IMR-90 (cell line): ENCODE data around the gene H1-8. TPM values are rescaled to one million over a fixed set of nuclear protein-coding genes. Genes with fewer than 3 reads are reported as not detected.

Source experiments
- ATAC-seq: fragments of 200-7000 bp; cut with Tn5 transposase; 2 replicates; pipeline ENCODE4 v1.9.1; 2020; ENCODE audit warnings: low read depth, mild to moderate bottlenecking, moderate library complexity
- BruUV-seq: library from RNA; stranded (reverse); fragments of 400-500 nt; replicated peaks from 2 replicates; lab custom pipeline; 2021; lab: Mats Ljungman, UMichigan
- CTCF ChIA-PET: fragments of 300-600 bp; formaldehyde crosslinking; extraction: SDS; loops from one replicate; lab custom pipeline; 2021; ENCODE audit warnings: antibody characterized with exemption; lab: Yijun Ruan, JAX
- POLR2A ChIA-PET: fragments of 300-600 bp; sonication (Branson Sonifier 250); formaldehyde crosslinking; loops from one replicate; lab custom pipeline; 2022; ENCODE audit warnings: antibody characterized with exemption; ENCODE audit not compliant: unreplicated experiment; lab: Charles Lee
- DNase-seq: peaks from one replicate; pipeline ENCODE4 v3.0.0; 2013
- H2AFZ ChIP-seq: replicated peaks from 2 replicates; pipeline ENCODE3; 2013; ENCODE audit warnings: low read length, mild to moderate bottlenecking; ENCODE audit not compliant: poor library complexity
- H2AK5ac ChIP-seq: 2 replicates; pipeline ENCODE4 v1.6.1; 2013; ENCODE audit warnings: low read depth, low read length, inconsistent platforms
- H2AK9ac ChIP-seq: replicated peaks from 2 replicates; pipeline ENCODE3; 2013; ENCODE audit warnings: mild to moderate bottlenecking, low read depth, low read length, moderate library complexity; ENCODE audit not compliant: poor library complexity
- H2BK120ac ChIP-seq: 2 replicates; pipeline ENCODE4 v1.6.1; 2013; ENCODE audit warnings: low read depth, low read length, inconsistent platforms
- H2BK15ac ChIP-seq: 3 replicates; pipeline ENCODE4 v1.6.1; 2013; ENCODE audit warnings: low read depth, low read length, inconsistent platforms
- H2BK20ac ChIP-seq: 2 replicates; pipeline ENCODE4 v1.6.1; 2013; ENCODE audit warnings: low read depth, mild to moderate bottlenecking, inconsistent platforms, low read length, moderate library complexity
- H2BK5ac ChIP-seq: 2 replicates; pipeline ENCODE4 v1.6.1; 2013; ENCODE audit warnings: mild to moderate bottlenecking, low read depth, low read length, inconsistent platforms; ENCODE audit not compliant: poor library complexity, severe bottlenecking
- H3K14ac ChIP-seq: replicated peaks from 2 replicates; pipeline ENCODE4 v1.6.1; 2013; ENCODE audit warnings: low read depth, low read length, inconsistent platforms
- H3K18ac ChIP-seq: 2 replicates; pipeline ENCODE4 v1.6.1; 2013; ENCODE audit warnings: low read depth, low read length, control low read depth
- H3K23ac ChIP-seq: 2 replicates; pipeline ENCODE4 v1.6.1; 2013; ENCODE audit warnings: low read depth, low read length, inconsistent platforms
- H3K27ac ChIP-seq: 2 replicates; pipeline ENCODE4 v1.5.1; 2013; ENCODE audit warnings: mild to moderate bottlenecking, control low read depth, low read length; ENCODE audit not compliant: insufficient read depth
- H3K27me3 ChIP-seq: 2 replicates; pipeline ENCODE4 v1.6.1; 2013; ENCODE audit warnings: low read length; ENCODE audit not compliant: control insufficient read depth, insufficient read depth
- H3K36me3 ChIP-seq: 2 replicates; pipeline ENCODE4 v1.6.1; 2013; ENCODE audit warnings: low read length, mixed read lengths; ENCODE audit not compliant: control insufficient read depth, insufficient read depth
- H3K4ac ChIP-seq: 2 replicates; pipeline ENCODE4 v1.6.1; 2013; ENCODE audit warnings: low read depth, low read length, inconsistent platforms
- H3K4me1 ChIP-seq: 2 replicates; pipeline ENCODE4 v1.6.1; 2013; ENCODE audit warnings: low read length, mixed read lengths; ENCODE audit not compliant: control insufficient read depth, insufficient read depth
- H3K4me2 ChIP-seq: 2 replicates; pipeline ENCODE4 v1.6.1; 2013; ENCODE audit warnings: low read depth, mild to moderate bottlenecking, control low read depth, low read length, moderate library complexity
- H3K4me3 ChIP-seq: 2 replicates; pipeline ENCODE4 v1.5.1; 2013; ENCODE audit warnings: low read depth, mild to moderate bottlenecking, control low read depth, low read length, moderate library complexity; ENCODE audit not compliant: insufficient read depth
- H3K56ac ChIP-seq: 2 replicates; pipeline ENCODE4 v1.6.1; 2013; ENCODE audit warnings: low read length, inconsistent platforms; ENCODE audit not compliant: insufficient read depth; ENCODE audit errors: extremely low read depth
- H3K79me1 ChIP-seq, 2 experiments: 2 replicates each; pipeline ENCODE4 v1.6.1; 2013; ENCODE audit warnings: low read length in 2 of 2, inconsistent platforms in 1 of 2, low read depth in 1 of 2
- H3K9ac ChIP-seq: 2 replicates; pipeline ENCODE4 v1.6.1; 2013; ENCODE audit warnings: low read depth, low read length, control low read depth
- H3K9me1 ChIP-seq: 2 replicates; pipeline ENCODE4 v1.6.1; 2013; ENCODE audit warnings: low read length, inconsistent platforms; ENCODE audit not compliant: insufficient read depth
- H3K9me3 ChIP-seq: 2 replicates; pipeline ENCODE4 v1.6.1; 2013; ENCODE audit warnings: low read length; ENCODE audit not compliant: control insufficient read depth, insufficient read depth
- H4K20me1 ChIP-seq: 2 replicates; pipeline ENCODE4 v1.6.1; 2013; ENCODE audit warnings: low read length, inconsistent platforms; ENCODE audit not compliant: insufficient read depth
- H4K5ac ChIP-seq: 2 replicates; pipeline ENCODE4 v1.6.1; 2013; ENCODE audit warnings: mild to moderate bottlenecking, low read depth, low read length, control low read depth
- H4K8ac ChIP-seq, 2 experiments: 2 replicates each; pipeline ENCODE4 v1.6.1; 2013; ENCODE audit warnings: low read depth in 2 of 2, low read length in 2 of 2, control low read depth in 1 of 2, inconsistent platforms in 1 of 2
- H4K91ac ChIP-seq: 2 replicates; pipeline ENCODE4 v1.6.1; 2013; ENCODE audit warnings: low read depth, low read length, inconsistent platforms; ENCODE audit not compliant: insufficient read depth
- BHLHE40 ChIP-seq: fragments of 150-350 bp; IDR thresholded peaks from 2 replicates; pipeline ENCODE4 v1.6.1; 2016; ENCODE audit warnings: mild to moderate bottlenecking, low read depth, low read length
- CEBPB ChIP-seq: IDR thresholded peaks from 2 replicates; pipeline ENCODE4 v1.6.1; 2012; ENCODE audit warnings: low read depth, low read length, improper control_type of control experiment
- CHD1 ChIP-seq: IDR thresholded peaks from 2 replicates; pipeline ENCODE4 v1.6.1; 2012; ENCODE audit warnings: low read depth, low read length, improper control_type of control experiment
- FOS ChIP-seq: fragments of 150-350 bp; IDR thresholded peaks from 2 replicates; pipeline ENCODE4 v1.6.1; 2016; ENCODE audit warnings: low read depth, low read length
- MAFK ChIP-seq: IDR thresholded peaks from 2 replicates; pipeline ENCODE4 v1.6.1; 2012; ENCODE audit warnings: low read depth, low read length, improper control_type of control experiment
- MAZ ChIP-seq: IDR thresholded peaks from 2 replicates; pipeline ENCODE4 v1.6.1; 2012; ENCODE audit warnings: low read depth, mild to moderate bottlenecking, low read length, improper control_type of control experiment, moderate library complexity, borderline replicate concordance
- MXI1 ChIP-seq: IDR thresholded peaks from 2 replicates; pipeline ENCODE4 v1.6.1; 2012; ENCODE audit warnings: low read depth, mild to moderate bottlenecking, low read length, moderate library complexity, borderline replicate concordance
- RAD21 ChIP-seq: IDR thresholded peaks from 2 replicates; pipeline ENCODE4 v1.6.1; 2012; ENCODE audit warnings: low read length, improper control_type of control experiment
- RCOR1 ChIP-seq: IDR thresholded peaks from 2 replicates; pipeline ENCODE4 v1.6.1; 2012; ENCODE audit warnings: mild to moderate bottlenecking, low read length, improper control_type of control experiment; ENCODE audit not compliant: insufficient replicate concordance
- RFX5 ChIP-seq: IDR thresholded peaks from 2 replicates; pipeline ENCODE4 v1.8.0; 2012; ENCODE audit warnings: low read depth, mild to moderate bottlenecking, low read length, moderate library complexity
- SMC3 ChIP-seq: fragments of 150-350 bp; IDR thresholded peaks from 2 replicates; pipeline ENCODE4 v1.6.1; 2016; ENCODE audit warnings: low read depth, mild to moderate bottlenecking, antibody characterized with exemption, low read length, moderate library complexity
- WGBS, 2 experiments: methylation state at CpG; one replicate each; pipeline versions ENCODE4 v1.1.5 to v1.1.7; 2013; ENCODE audit warnings: missing lambda C conversion rate in 2 of 2; ENCODE audit not compliant: insufficient read length in 1 of 2; ENCODE audit errors: extremely low coverage in 2 of 2; 5-methylcytosine and 5-hydroxymethylcytosine counted together
- dilution Hi-C: fragments of 300-500 bp; cut with HindIII; formaldehyde crosslinking; loops from one replicate; pipeline ENCODE4 v1.14.3; 2018; ENCODE audit warnings: low sequenced_read_pairs; ENCODE audit not compliant: unreplicated experiment
- in situ Hi-C: fragments of 300-500 bp; cut with MboI; formaldehyde crosslinking; loops from 3 replicates; pipeline ENCODE4 v1.14.3; 2019; ENCODE audit warnings: low sequenced_read_pairs, inconsistent platforms, mixed read lengths
- intact Hi-C: fragments of 100-400 bp; cut with micrococcal nuclease; formaldehyde crosslinking; loops from 2 replicates; pipeline ENCODE4 v1.10.0; 2022
- polyA plus RNA-seq, 3 experiments: library from polyadenylated mRNA; depleted of rRNA; stranded (reverse); fragments of >200 nt; gene quantifications; 2 replicates each; pipeline ENCODE4 v1.2.3, GENCODE V29; 2012; ENCODE audit warnings: low replicate concordance in 1 of 3
- total RNA-seq: library from RNA; depleted of rRNA; stranded (reverse); fragments of >200 nt; gene quantifications from 2 replicates; pipeline ENCODE4 v1.2.3, GENCODE V29; 2012
- TF ChIP-seq, protein P1 (sequence below): fragments of 150-350 bp; IDR thresholded peaks from 2 replicates; pipeline ENCODE4 v1.6.1; 2017; ENCODE audit warnings: mild to moderate bottlenecking, antibody characterized with exemption, low read length, low read depth
- TF ChIP-seq, protein P2 (sequence below): conservative IDR thresholded peaks from 2 replicates; pipeline ENCODE4 v1.5.1; 2012; ENCODE audit warnings: mild to moderate bottlenecking, low read depth, low read length, improper control_type of control experiment

Gene H1-8
- total and polyA plus RNA-seq, 2 of the 4 experiments (the other 2 are of a cell fraction): not detected

DNA sequence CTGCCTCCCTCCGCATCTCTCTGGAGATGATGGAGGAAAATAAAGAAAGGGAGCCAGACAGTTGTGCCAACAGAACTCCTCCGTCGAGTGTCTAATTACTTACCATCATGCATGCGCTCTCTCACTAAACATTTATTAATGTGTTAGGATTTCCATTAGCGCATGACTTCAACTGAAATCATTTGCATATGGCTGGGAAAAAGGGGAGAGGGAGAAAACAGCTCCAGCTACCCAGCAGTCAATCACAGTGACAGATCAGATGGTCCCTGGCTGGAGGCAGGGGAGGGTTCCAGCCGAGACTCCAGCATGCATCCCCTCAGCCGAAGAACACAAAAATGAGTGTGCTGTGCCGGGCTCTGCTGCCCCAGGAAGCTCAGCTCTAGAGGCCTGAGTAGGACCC is 21.4 kb upstream of the H1-8 start:
- H3K36me3 ChIP-seq: peaks cover 4% of the 10 kb centered on the region; the same call in 1 of the 2 replicates
- peaks cover 3% of the 10 kb centered on the region; the same call in 1 of the 2 replicates for H3K9me1 ChIP-seq
- H3K56ac ChIP-seq: no peak overlapping the region
- H2AK9ac ChIP-seq: no peak overlapping the region
- H4K8ac ChIP-seq: no peak overlapping the region
- TF ChIP-seq FOS (no peak), MAFK (no peak), RAD21 (no peak), MXI1 (no peak), CEBPB (no peak), MAZ (no peak), RFX5 (no peak), CHD1 (no peak), RCOR1 (no peak), SMC3 (no peak), BHLHE40 (no peak)
- TF ChIP-seq, protein P1, sequence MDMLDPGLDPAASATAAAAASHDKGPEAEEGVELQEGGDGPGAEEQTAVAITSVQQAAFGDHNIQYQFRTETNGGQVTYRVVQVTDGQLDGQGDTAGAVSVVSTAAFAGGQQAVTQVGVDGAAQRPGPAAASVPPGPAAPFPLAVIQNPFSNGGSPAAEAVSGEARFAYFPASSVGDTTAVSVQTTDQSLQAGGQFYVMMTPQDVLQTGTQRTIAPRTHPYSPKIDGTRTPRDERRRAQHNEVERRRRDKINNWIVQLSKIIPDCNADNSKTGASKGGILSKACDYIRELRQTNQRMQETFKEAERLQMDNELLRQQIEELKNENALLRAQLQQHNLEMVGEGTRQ: no peak
- TF ChIP-seq, protein P2, sequence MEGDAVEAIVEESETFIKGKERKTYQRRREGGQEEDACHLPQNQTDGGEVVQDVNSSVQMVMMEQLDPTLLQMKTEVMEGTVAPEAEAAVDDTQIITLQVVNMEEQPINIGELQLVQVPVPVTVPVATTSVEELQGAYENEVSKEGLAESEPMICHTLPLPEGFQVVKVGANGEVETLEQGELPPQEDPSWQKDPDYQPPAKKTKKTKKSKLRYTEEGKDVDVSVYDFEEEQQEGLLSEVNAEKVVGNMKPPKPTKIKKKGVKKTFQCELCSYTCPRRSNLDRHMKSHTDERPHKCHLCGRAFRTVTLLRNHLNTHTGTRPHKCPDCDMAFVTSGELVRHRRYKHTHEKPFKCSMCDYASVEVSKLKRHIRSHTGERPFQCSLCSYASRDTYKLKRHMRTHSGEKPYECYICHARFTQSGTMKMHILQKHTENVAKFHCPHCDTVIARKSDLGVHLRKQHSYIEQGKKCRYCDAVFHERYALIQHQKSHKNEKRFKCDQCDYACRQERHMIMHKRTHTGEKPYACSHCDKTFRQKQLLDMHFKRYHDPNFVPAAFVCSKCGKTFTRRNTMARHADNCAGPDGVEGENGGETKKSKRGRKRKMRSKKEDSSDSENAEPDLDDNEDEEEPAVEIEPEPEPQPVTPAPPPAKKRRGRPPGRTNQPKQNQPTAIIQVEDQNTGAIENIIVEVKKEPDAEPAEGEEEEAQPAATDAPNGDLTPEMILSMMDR: no peak
- H2BK20ac ChIP-seq: no peak overlapping the region
- no peaks in the 10 kb centered on the region for H3K9me3 ChIP-seq
- ChIA-PET CTCF (no interaction called here), POLR2A (no interaction called here)
- no peak overlapping the region for H2AFZ ChIP-seq
- no peak overlapping the region for H2BK120ac ChIP-seq
- dilution Hi-C loops: no loop called here
- no CpG with 5 or more reads among the region's 8 CpGs for WGBS, 2 experiments
- H4K91ac ChIP-seq: no peak overlapping the region
- H3K4me3 ChIP-seq: no peak overlapping the region
- no peak overlapping the region for H2AK5ac ChIP-seq
- no peak overlapping the region for H3K23ac ChIP-seq
- no peaks in the 10 kb centered on the region for H3K79me1 ChIP-seq
- intact Hi-C loops: no loop called here
- H2BK15ac ChIP-seq: no peak overlapping the region
- peaks cover 2% of the 10 kb centered on the region; the same call in 1 of the 2 replicates for H3K4me1 ChIP-seq
- H3K14ac ChIP-seq: no peak overlapping the region
- DNase-seq: no peak
- no peak overlapping the region for H3K4ac ChIP-seq
- no peak overlapping the region for H2BK5ac ChIP-seq
- H3K9ac ChIP-seq: no peak overlapping the region
- H3K27me3 ChIP-seq: no peaks in the 10 kb centered on the region
- no peak overlapping the region for H4K5ac ChIP-seq
- no peaks in the 10 kb centered on the region for H4K20me1 ChIP-seq
- H3K27ac ChIP-seq: no peak overlapping the region
- no peak overlapping the region for H3K18ac ChIP-seq
- ATAC-seq: no peak
- in situ Hi-C loops: no loop called here
- no TSS peak for BruUV-seq
- no peak overlapping the region for H3K4me2 ChIP-seq
